SH-SY5Y (cell line): ENCODE measurements around the gene CIART.

Experiments
- GATA2 ChIP-seq: IDR thresholded peaks from 2 replicates; pipeline ENCODE4 v1.6.1; 2011; ENCODE audit warnings: mild to moderate bottlenecking, low read depth, low read length
- GATA3 ChIP-seq: IDR thresholded peaks from 2 replicates; pipeline ENCODE4 v1.6.1; 2011; ENCODE audit warnings: low read depth, mild to moderate bottlenecking, low read length, moderate library complexity

DNA sequence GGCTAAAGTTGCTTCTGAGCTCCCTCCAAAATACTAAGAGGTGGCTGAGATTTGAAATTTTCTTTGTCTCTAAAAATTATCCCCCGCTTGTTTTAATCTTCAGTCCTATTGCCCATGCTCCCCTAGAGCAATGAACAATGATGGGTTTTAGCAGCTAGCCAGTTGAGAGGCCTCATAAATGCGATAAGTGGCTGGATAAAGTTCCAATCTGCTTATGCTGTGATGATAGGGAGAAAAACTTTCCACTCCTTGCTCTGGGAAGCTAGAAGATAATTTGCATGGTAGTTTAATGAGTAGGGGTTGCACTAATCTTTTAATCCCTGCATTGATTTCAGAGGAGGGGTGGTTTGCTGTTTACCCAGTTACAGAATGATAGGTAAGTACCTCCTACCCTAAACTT lies 29.4 kb downstream of the CIART start:
- no peak for TF ChIP-seq GATA3
- TF ChIP-seq GATA2, result no peak
